Mesendoderm (in vitro differentiated cells): Measurements from ENCODE around the gene ARL6IP6. TPM values are rescaled to one million over a fixed set of nuclear protein-coding genes. Genes with fewer than 3 reads are reported as not detected.

ENCODE experiments used
- DNase-seq: peaks from one replicate; pipeline ENCODE4 v3.0.0; 2013
- H2AK5ac ChIP-seq: 2 replicates; pipeline ENCODE4 v1.6.1; 2013; ENCODE audit warnings: low read length, inconsistent platforms
- H2BK120ac ChIP-seq: 2 replicates; pipeline ENCODE4 v1.6.1; 2013; ENCODE audit warnings: low read depth, mild to moderate bottlenecking, low read length, moderate library complexity, mixed read lengths
- H2BK15ac ChIP-seq: replicated peaks from 2 replicates; pipeline ENCODE4 v1.6.1; 2013; ENCODE audit warnings: low read depth, mild to moderate bottlenecking, moderate library complexity
- H2BK5ac ChIP-seq: 2 replicates; pipeline ENCODE4 v1.6.1; 2013; ENCODE audit warnings: low read length, inconsistent platforms
- H3K18ac ChIP-seq: 2 replicates; pipeline ENCODE4 v1.6.1; 2013; ENCODE audit warnings: mild to moderate bottlenecking, low read length, mixed read lengths
- H3K23ac ChIP-seq: one replicate; pipeline ENCODE4 v1.6.1; 2013; ENCODE audit warnings: low read length
- H3K27ac ChIP-seq: 2 replicates; pipeline ENCODE4 v1.5.1; 2013; ENCODE audit warnings: low read depth, mild to moderate bottlenecking, inconsistent platforms, low read length, moderate library complexity
- H3K27me3 ChIP-seq: 2 replicates; pipeline ENCODE4 v1.6.1; 2013; ENCODE audit warnings: low read length, control low read depth, mild to moderate bottlenecking, inconsistent platforms; ENCODE audit not compliant: insufficient read depth, poor library complexity
- H3K36me3 ChIP-seq: 2 replicates; pipeline ENCODE4 v1.6.1; 2013; ENCODE audit warnings: low read length, inconsistent platforms; ENCODE audit not compliant: control insufficient read depth, insufficient read depth
- H3K4ac ChIP-seq: one replicate; pipeline ENCODE4 v1.6.1; 2013; ENCODE audit warnings: low read depth, mild to moderate bottlenecking, low read length, moderate library complexity
- H3K4me1 ChIP-seq: 2 replicates; pipeline ENCODE4 v1.6.1; 2013; ENCODE audit warnings: low read depth, low read length, inconsistent platforms; ENCODE audit not compliant: control insufficient read depth
- H3K4me2 ChIP-seq: 2 replicates; pipeline ENCODE4 v1.6.1; 2013; ENCODE audit warnings: low read length
- H3K4me3 ChIP-seq: 2 replicates; pipeline ENCODE4 v1.5.1; 2013; ENCODE audit warnings: mild to moderate bottlenecking, low read length
- H3K56ac ChIP-seq: one replicate; pipeline ENCODE4 v1.6.1; 2013; ENCODE audit warnings: low read length
- H3K79me1 ChIP-seq: 2 replicates; pipeline ENCODE4 v1.6.1; 2013; ENCODE audit warnings: low read length, inconsistent platforms
- H3K79me2 ChIP-seq: 2 replicates; pipeline ENCODE4 v1.6.1; 2013; ENCODE audit warnings: mild to moderate bottlenecking, low read length; ENCODE audit not compliant: control insufficient read depth, insufficient read depth
- H3K9ac ChIP-seq: 2 replicates; pipeline ENCODE4 v1.6.1; 2013; ENCODE audit warnings: low read length, inconsistent platforms
- H4K5ac ChIP-seq: one replicate; pipeline ENCODE4 v1.6.1; 2013; ENCODE audit warnings: low read length
- H4K8ac ChIP-seq: one replicate; pipeline ENCODE4 v1.6.1; 2013; ENCODE audit warnings: low read depth, mild to moderate bottlenecking, control low read depth, low read length, moderate library complexity
- WGBS: extraction: QIAGEN DNeasy Blood & Tissue Kit; methylation state at CpG from one replicate; pipeline ENCODE4 v1.1.7; 2013; ENCODE audit warnings: low lambda C conversion rate, missing lambda C conversion rate; ENCODE audit not compliant: insufficient coverage; ENCODE audit errors: extremely low coverage; 5-methylcytosine and 5-hydroxymethylcytosine counted together
- polyA plus RNA-seq, 2 experiments: library from polyadenylated mRNA; stranded (reverse); fragments of 200-250 nt; gene quantifications; one replicate each; pipeline ENCODE4 v1.2.3, GENCODE V29; 2013

The ARL6IP6 gene
- 34.4 TPM for polyA plus RNA-seq (2013, experiment 1 of 2)
- polyA plus RNA-seq (2013, experiment 2 of 2) = 41.9 TPM

- H2AK5ac ChIP-seq = no peak within 1 kb of the TSS
- H3K79me2 ChIP-seq = peaks cover 53% of the 10 kb centered on the region
- H3K23ac ChIP-seq = peak within 1 kb of the TSS; percentile 56
- peak within 1 kb of the TSS; percentile 68 for H4K5ac ChIP-seq
- H4K8ac ChIP-seq = no peak within 1 kb of the TSS
- H3K56ac ChIP-seq = peak within 1 kb of the TSS; percentile 96
- WGBS = no CpG with 5 or more reads among the region's 87 CpGs
- DNase-seq = peak; percentile 96
- H2BK5ac ChIP-seq = peak within 1 kb of the TSS; percentile 86
- H3K4me1 ChIP-seq = no peaks in the 10 kb centered on the region
- peak within 1 kb of the TSS; percentile 96 for H3K9ac ChIP-seq
- H2BK15ac ChIP-seq = no peak within 1 kb of the TSS
- H3K27ac ChIP-seq = peak within 1 kb of the TSS; percentile 92
- H3K4me3 ChIP-seq = peak within 1 kb of the TSS; percentile 96
- peak within 1 kb of the TSS; percentile 89 for H3K4ac ChIP-seq
- no peak within 1 kb of the TSS for H2BK120ac ChIP-seq
- H3K27me3 ChIP-seq = no peaks in the 10 kb centered on the region
- H3K18ac ChIP-seq = peak within 1 kb of the TSS; percentile 77
- H3K36me3 ChIP-seq = no peaks in the 10 kb centered on the region
- H3K4me2 ChIP-seq = peak within 1 kb of the TSS; percentile 53
- H3K79me1 ChIP-seq = no peaks in the 10 kb centered on the region
These were observed at the start of gene ARL6IP6 for GRCh38 chr2:152718076-152718908. Gene ARL6IP6 (plus strand): TSS chr2:152718620. CDS start chr2:152718625, 5 bp downstream.

DNA sequence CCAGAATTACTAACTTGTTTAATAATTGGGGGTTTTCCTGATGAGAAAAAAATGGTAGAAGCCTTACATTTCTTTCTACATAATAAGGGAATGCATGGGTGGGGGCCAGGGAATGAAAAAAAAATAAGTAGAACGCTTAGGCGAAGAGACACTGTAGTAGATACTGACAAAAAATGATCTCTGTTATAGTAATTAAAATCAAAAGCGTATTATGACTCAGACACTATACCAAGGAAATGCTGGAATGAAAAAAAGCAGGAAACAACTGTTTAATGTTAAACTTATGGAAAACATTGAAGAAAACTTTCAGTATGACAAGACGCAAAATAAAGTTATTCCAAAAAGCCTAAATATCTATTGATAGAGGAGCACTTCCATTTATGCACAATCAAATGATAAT lies 44.1 kb upstream of the ARL6IP6 start:
- Histone ChIP-seq H4K5ac (no peak overlapping the region), H3K4ac (no peak overlapping the region), H4K8ac (no peak overlapping the region), H3K27ac (no peak overlapping the region), H3K18ac (no peak overlapping the region), H3K4me1 (no peaks in the 10 kb centered on the region), H2BK120ac (no peak overlapping the region), H2AK5ac (no peak overlapping the region), H3K79me2 (no peaks in the 10 kb centered on the region), H3K36me3 (peaks cover 4% of the 10 kb centered on the region), H3K79me1 (no peaks in the 10 kb centered on the region), H2BK5ac (no peak overlapping the region), H3K23ac (no peak overlapping the region), H2BK15ac (no peak overlapping the region), H3K56ac (no peak overlapping the region), H3K4me2 (no peak overlapping the region), H3K9ac (no peak overlapping the region), H3K27me3 (no peaks in the 10 kb centered on the region), H3K4me3 (no peak overlapping the region)
- WGBS = no CpG with 5 or more reads among the region's 4 CpGs
- no peak for DNase-seq

DNA sequence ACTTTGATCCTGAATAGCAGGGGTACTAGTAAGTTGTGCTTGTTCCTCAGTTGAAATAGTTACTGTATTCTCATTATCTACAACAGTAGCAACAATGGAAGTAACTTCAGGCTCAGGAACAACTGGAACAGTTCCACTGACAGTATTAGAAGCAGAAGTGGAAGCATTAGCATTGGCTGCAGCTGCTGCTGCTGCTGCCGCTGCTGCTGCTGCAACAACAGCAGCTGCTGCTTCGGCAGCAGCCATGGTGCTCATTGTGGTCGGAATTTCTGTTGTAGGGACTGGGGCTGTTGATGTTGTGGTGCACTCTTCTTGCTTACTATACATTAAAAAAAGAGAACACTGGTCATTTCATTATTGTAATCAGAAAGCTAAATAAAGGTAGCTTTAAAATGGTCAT lies 42.0 kb upstream of the ARL6IP6 start:
- no peak overlapping the region for H4K8ac ChIP-seq
- H3K4me3 ChIP-seq = no peak overlapping the region
- no CpG with 5 or more reads among the region's 3 CpGs for WGBS
- H3K56ac ChIP-seq = no peak overlapping the region
- H2BK120ac ChIP-seq = no peak overlapping the region
- no peak overlapping the region for H3K18ac ChIP-seq
- H2BK5ac ChIP-seq = no peak overlapping the region
- no peak overlapping the region for H3K27ac ChIP-seq
- H3K4me2 ChIP-seq = no peak overlapping the region
- DNase-seq = no peak
- H2BK15ac ChIP-seq = no peak overlapping the region
- no peak overlapping the region for H4K5ac ChIP-seq
- no peak overlapping the region for H3K4ac ChIP-seq
- no peaks in the 10 kb centered on the region for H3K79me2 ChIP-seq
- no peaks in the 10 kb centered on the region for H3K4me1 ChIP-seq
- no peaks in the 10 kb centered on the region for H3K79me1 ChIP-seq
- no peak overlapping the region for H2AK5ac ChIP-seq
- peaks cover 2% of the 10 kb centered on the region for H3K36me3 ChIP-seq
- H3K23ac ChIP-seq = no peak overlapping the region
- no peak overlapping the region for H3K9ac ChIP-seq
- no peaks in the 10 kb centered on the region for H3K27me3 ChIP-seq

DNA sequence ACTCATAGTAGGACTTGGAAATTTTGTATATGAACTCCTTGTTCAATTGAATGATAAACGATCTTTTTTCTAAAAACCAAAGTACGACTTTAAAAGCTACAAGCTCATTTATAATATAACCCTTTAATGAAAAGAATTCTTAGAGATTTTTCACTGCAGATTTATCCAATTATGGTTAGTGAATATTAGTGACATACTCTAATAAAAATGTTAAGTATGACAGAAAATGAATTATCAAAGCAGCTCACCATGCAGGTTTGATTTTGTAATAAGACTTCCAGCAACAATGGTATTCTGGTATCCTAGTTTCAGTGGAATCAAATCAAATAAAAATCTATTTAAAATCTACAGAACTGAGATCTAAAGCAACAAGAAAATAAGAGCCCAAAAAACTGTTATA lies 39.6 kb upstream of the ARL6IP6 start:
- peaks cover 2% of the 10 kb centered on the region for H3K36me3 ChIP-seq
- no peak overlapping the region for H3K56ac ChIP-seq
- H3K23ac ChIP-seq = no peak overlapping the region
- H3K79me2 ChIP-seq = peaks cover 4% of the 10 kb centered on the region
- no peak overlapping the region for H3K9ac ChIP-seq
- no peak overlapping the region for H2BK120ac ChIP-seq
- WGBS = no CpG with 5 or more reads among the region's 2 CpGs
- no peak overlapping the region for H4K5ac ChIP-seq
- H3K4me3 ChIP-seq = no peak overlapping the region
- H4K8ac ChIP-seq = no peak overlapping the region
- no peak overlapping the region for H3K27ac ChIP-seq
- H3K4ac ChIP-seq = no peak overlapping the region
- no peak overlapping the region for H2BK5ac ChIP-seq
- H3K4me1 ChIP-seq = no peaks in the 10 kb centered on the region
- H3K4me2 ChIP-seq = no peak overlapping the region
- H3K79me1 ChIP-seq = peaks cover 2% of the 10 kb centered on the region
- H3K27me3 ChIP-seq = no peaks in the 10 kb centered on the region
- H2AK5ac ChIP-seq = no peak overlapping the region
- DNase-seq = no peak
- H3K18ac ChIP-seq = no peak overlapping the region
- H2BK15ac ChIP-seq = no peak overlapping the region

GRCh38 chr2:152682663-152683062 lies 35.8 kb upstream of the ARL6IP6 start:
- Histone ChIP-seq H3K9ac (no peak overlapping the region), H3K79me1 (peaks cover 2% of the 10 kb centered on the region), H4K5ac (no peak overlapping the region), H3K18ac (no peak overlapping the region), H4K8ac (no peak overlapping the region), H3K4me3 (no peak overlapping the region), H3K4me2 (no peak overlapping the region), H3K4ac (no peak overlapping the region), H3K36me3 (no peaks in the 10 kb centered on the region), H3K56ac (no peak overlapping the region), H3K27ac (no peak overlapping the region), H2BK5ac (no peak overlapping the region), H3K4me1 (no peaks in the 10 kb centered on the region), H3K79me2 (peaks cover 8% of the 10 kb centered on the region), H2AK5ac (no peak overlapping the region), H2BK120ac (no peak overlapping the region), H3K23ac (no peak overlapping the region), H3K27me3 (no peaks in the 10 kb centered on the region), H2BK15ac (no peak overlapping the region)
- peak; percentile 57 for DNase-seq
- no CpG with 5 or more reads among the region's 9 CpGs for WGBS

DNA sequence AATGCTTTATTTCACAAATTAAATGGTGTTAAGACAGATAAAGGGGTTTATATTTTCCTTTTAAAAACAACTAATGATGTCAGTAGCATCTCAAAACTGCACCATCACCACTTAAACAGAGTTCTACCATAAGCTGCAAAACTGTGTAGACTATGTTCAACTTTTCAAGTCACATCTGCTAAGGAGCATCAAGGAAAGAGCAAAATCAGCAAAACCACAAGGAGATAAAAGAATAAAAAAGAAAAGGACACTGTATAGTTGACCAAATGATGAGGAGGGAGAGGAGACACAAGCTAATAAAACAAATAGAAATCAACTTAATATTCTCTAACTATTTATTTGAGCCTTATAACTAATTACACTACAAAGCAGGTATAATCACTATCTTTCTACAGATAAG lies 35.0 kb upstream of the ARL6IP6 start:
- H3K27me3 ChIP-seq = no peaks in the 10 kb centered on the region
- DNase-seq = no peak
- H3K18ac ChIP-seq = no peak overlapping the region
- H2BK120ac ChIP-seq = no peak overlapping the region
- no peak overlapping the region for H3K4me3 ChIP-seq
- H3K27ac ChIP-seq = no peak overlapping the region
- no peak overlapping the region for H3K9ac ChIP-seq
- no peak overlapping the region for H3K4ac ChIP-seq
- H3K79me1 ChIP-seq = peaks cover 2% of the 10 kb centered on the region
- H3K56ac ChIP-seq = no peak overlapping the region
- no peaks in the 10 kb centered on the region for H3K36me3 ChIP-seq
- H2BK5ac ChIP-seq = no peak overlapping the region
- no peak overlapping the region for H2BK15ac ChIP-seq
- H3K4me1 ChIP-seq = no peaks in the 10 kb centered on the region
- no peak overlapping the region for H4K5ac ChIP-seq
- no peak overlapping the region for H3K23ac ChIP-seq
- H3K79me2 ChIP-seq = peaks cover 8% of the 10 kb centered on the region
- no peak overlapping the region for H2AK5ac ChIP-seq
- no peak overlapping the region for H4K8ac ChIP-seq
- H3K4me2 ChIP-seq = no peak overlapping the region
